OCI-LY7 (cell line): ENCODE results near the gene SLFN12L. TPM values are rescaled to one million over a fixed set of nuclear protein-coding genes. Genes with fewer than 3 reads are reported as not detected.
A peak's percentile ranks its signal among the peaks of the same experiment; 100 is the strongest.
"Not testable (repeated sequence)": the region's sequence is repeated elsewhere in the genome, so short reads cannot be mapped to it uniquely, and the experiment has no call there.

Experiments used
- BruUV-seq: library from RNA; stranded (reverse); fragments of 400-500 nt; replicated peaks from 2 replicates; lab custom pipeline; 2021; lab: Mats Ljungman, UMichigan
- CTCF ChIA-PET: fragments of 300-600 bp; sonication (Branson Sonifier 250); formaldehyde crosslinking; loops from one replicate; lab custom pipeline; 2022; ENCODE audit warnings: antibody characterized with exemption; ENCODE audit not compliant: unreplicated experiment; lab: Charles Lee
- POLR2A ChIA-PET: fragments of 300-600 bp; sonication (Branson Sonifier 250); formaldehyde crosslinking; loops from one replicate; lab custom pipeline; 2022; ENCODE audit warnings: antibody characterized with exemption; lab: Charles Lee
- DNase-seq: peaks from one replicate; pipeline ENCODE4 v3.0.0-alpha.2; 2015; ENCODE audit warnings: low spot score
- H2AFZ ChIP-seq: fragments of 200-600 bp; sonication (generic), shearing (Covaris generic); 2 replicates; pipeline ENCODE4 v1.6.1; 2014; ENCODE audit warnings: mild to moderate bottlenecking, antibody characterized with exemption, low read length, moderate library complexity
- H3K27ac ChIP-seq: fragments of 200-600 bp; sonication (generic); 2 replicates; pipeline ENCODE4 v1.5.1; 2014; ENCODE audit warnings: mixed run types, low read depth, mild to moderate bottlenecking, moderate library complexity, low read length, inconsistent platforms; ENCODE audit not compliant: poor library complexity, severe bottlenecking
- H3K36me3 ChIP-seq: fragments of 200-600 bp; sonication (generic); 2 replicates; pipeline ENCODE4 v1.6.1; 2014; ENCODE audit warnings: mild to moderate bottlenecking, antibody characterized with exemption, low read length, moderate library complexity, mixed read lengths; ENCODE audit not compliant: insufficient read depth
- H3K4me1 ChIP-seq: fragments of 200-600 bp; sonication (generic); 2 replicates; pipeline ENCODE4 v1.5.1; 2014; ENCODE audit warnings: mild to moderate bottlenecking, low read length; ENCODE audit not compliant: insufficient read depth, poor library complexity, severe bottlenecking
- H3K4me2 ChIP-seq: fragments of 200-600 bp; sonication (generic); 2 replicates; pipeline ENCODE4 v1.6.1; 2014; ENCODE audit warnings: mild to moderate bottlenecking, low read length
- H3K4me3 ChIP-seq: fragments of 200-600 bp; sonication (generic); 2 replicates; pipeline ENCODE4 v1.5.1; 2014; ENCODE audit warnings: mild to moderate bottlenecking, low read depth, low read length; ENCODE audit not compliant: poor library complexity, severe bottlenecking
- H3K79me2 ChIP-seq: fragments of 200-600 bp; sonication (generic); 2 replicates; pipeline ENCODE4 v1.6.1; 2016; ENCODE audit warnings: low read depth, mild to moderate bottlenecking, low read length, moderate library complexity, mixed read lengths; ENCODE audit not compliant: insufficient read depth
- H3K9me2 ChIP-seq: fragments of 200-600 bp; sonication (generic); 2 replicates; pipeline ENCODE4 v1.6.1; 2016; ENCODE audit warnings: mild to moderate bottlenecking, low read length, mixed read lengths; ENCODE audit not compliant: insufficient read depth
- H3K9me3 ChIP-seq: fragments of 200-600 bp; sonication (generic); 2 replicates; pipeline ENCODE4 v1.6.1; 2014; ENCODE audit warnings: mild to moderate bottlenecking, mixed run types, low read length, mixed read lengths
- H4K20me1 ChIP-seq: fragments of 200-600 bp; sonication (generic); 2 replicates; pipeline ENCODE4 v1.6.1; 2014; ENCODE audit warnings: mild to moderate bottlenecking, antibody characterized with exemption, low read length, moderate library complexity, mixed read lengths; ENCODE audit not compliant: insufficient read depth
- EZH2phosphoT487 ChIP-seq: fragments of 200-600 bp; sonication (generic); IDR thresholded peaks from 2 replicates; pipeline ENCODE4 v1.6.1; 2018; ENCODE audit warnings: low read depth, borderline replicate concordance, mild to moderate bottlenecking, mixed run types, antibody characterized with exemption, low read length, moderate library complexity, mixed read lengths
- intact Hi-C: fragments of 100-400 bp; cut with micrococcal nuclease; formaldehyde crosslinking; loops from one replicate; pipeline ENCODE4 v1.10.0; 2022; ENCODE audit not compliant: unreplicated experiment
- total RNA-seq, 2 experiments: library from RNA; depleted of rRNA in 1 of 2; stranded (reverse); fragments of >200 nt in 1 of 2; shearing (Covaris generic) in 1 of 2; gene quantifications; 2 replicates each; pipeline ENCODE4 v1.2.3, GENCODE V29; 2014 to 2022
- TF ChIP-seq, protein P1 (sequence below): fragments of 200-600 bp; sonication (generic); conservative IDR thresholded peaks from 2 replicates; pipeline ENCODE4 v1.5.1; 2014; ENCODE audit warnings: mild to moderate bottlenecking, antibody characterized with exemption, low read length, moderate library complexity, mixed read lengths

Gene SLFN12L
- total RNA-seq, 2 experiments from 2014 or later, result not detected

DNA sequence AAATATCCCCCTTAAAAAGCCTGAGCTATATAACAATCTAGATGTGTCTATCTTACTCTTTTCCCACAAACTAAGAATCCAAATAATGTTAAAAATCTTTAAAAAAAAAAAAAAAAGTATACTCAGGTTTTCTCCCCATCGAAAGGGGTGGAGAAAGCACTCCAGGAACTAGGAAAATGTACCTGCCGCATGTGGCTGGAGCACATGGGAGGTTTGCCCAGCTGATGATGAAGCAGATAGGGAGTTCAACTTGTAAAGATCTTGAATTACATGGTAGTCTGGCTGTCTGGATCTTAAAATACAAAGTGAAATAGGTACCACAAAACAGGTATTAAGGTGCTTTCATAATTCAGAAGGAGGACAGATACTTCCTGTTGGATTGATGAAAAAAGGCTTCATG lies 31.9 kb upstream of the SLFN12L start:
- H3K4me3 ChIP-seq, result peak overlapping the region; percentile 99
- peaks cover 22% of the 10 kb centered on the region for H3K36me3 ChIP-seq
- H3K79me2 ChIP-seq, result peaks cover 24% of the 10 kb centered on the region
- no peak overlapping the region for H3K27ac ChIP-seq
- peaks cover 25% of the 10 kb centered on the region for H3K4me1 ChIP-seq
- intact Hi-C loops, result no loop called here
- no peaks in the 10 kb centered on the region for H3K9me3 ChIP-seq
- no TSS peak for BruUV-seq
- TF ChIP-seq EZH2phosphoT487, result no peak
- TF ChIP-seq, protein P1, sequence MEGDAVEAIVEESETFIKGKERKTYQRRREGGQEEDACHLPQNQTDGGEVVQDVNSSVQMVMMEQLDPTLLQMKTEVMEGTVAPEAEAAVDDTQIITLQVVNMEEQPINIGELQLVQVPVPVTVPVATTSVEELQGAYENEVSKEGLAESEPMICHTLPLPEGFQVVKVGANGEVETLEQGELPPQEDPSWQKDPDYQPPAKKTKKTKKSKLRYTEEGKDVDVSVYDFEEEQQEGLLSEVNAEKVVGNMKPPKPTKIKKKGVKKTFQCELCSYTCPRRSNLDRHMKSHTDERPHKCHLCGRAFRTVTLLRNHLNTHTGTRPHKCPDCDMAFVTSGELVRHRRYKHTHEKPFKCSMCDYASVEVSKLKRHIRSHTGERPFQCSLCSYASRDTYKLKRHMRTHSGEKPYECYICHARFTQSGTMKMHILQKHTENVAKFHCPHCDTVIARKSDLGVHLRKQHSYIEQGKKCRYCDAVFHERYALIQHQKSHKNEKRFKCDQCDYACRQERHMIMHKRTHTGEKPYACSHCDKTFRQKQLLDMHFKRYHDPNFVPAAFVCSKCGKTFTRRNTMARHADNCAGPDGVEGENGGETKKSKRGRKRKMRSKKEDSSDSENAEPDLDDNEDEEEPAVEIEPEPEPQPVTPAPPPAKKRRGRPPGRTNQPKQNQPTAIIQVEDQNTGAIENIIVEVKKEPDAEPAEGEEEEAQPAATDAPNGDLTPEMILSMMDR, result no peak
- no peak overlapping the region for H2AFZ ChIP-seq
- H4K20me1 ChIP-seq, result no peaks in the 10 kb centered on the region
- CTCF ChIA-PET, result no interaction called here
- peak overlapping the region; percentile 100 for H3K4me2 ChIP-seq
- DNase-seq, result no peak
- POLR2A ChIA-PET, result interaction anchor here (3.3 kb wide), 1 partner anchor 9 kb away, joined by 28 read pairs; the partner anchor contains the start of gene PEX12
- no peaks in the 10 kb centered on the region for H3K9me2 ChIP-seq

DNA sequence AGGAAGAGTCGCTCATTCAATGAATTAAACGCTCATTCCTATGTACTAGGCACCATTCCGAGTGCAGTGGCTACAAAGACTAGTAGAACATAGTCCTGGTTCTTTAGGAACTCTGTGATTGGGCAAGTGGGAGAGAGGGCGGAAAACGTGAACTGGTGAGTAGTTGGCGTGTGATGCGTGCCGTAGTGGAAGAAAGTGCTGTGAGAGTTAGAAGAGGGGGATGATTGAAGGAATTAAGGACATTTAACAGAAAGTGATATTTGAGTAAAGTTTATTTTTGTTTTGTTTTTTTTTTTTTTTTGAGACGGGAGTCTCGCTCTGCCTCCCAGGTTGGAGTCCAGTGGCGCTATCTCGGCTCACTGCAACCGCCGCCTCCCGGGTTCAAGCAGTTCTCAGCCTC lies 31.1 kb upstream of the SLFN12L start:
- CTCF ChIA-PET, result no interaction called here
- H3K9me3 ChIP-seq, result no peaks in the 10 kb centered on the region
- peak overlapping the region; percentile 88 for H2AFZ ChIP-seq
- no peaks in the 10 kb centered on the region for H3K9me2 ChIP-seq
- no peak overlapping the region for H3K27ac ChIP-seq
- TF ChIP-seq EZH2phosphoT487, result no peak
- TF ChIP-seq, protein P1, result no peak
- BruUV-seq, result no TSS peak
- peak overlapping the region; percentile 99 for H3K4me3 ChIP-seq
- no peak for DNase-seq
- H4K20me1 ChIP-seq, result no peaks in the 10 kb centered on the region
- peaks cover 14% of the 10 kb centered on the region for H3K36me3 ChIP-seq
- peaks cover 24% of the 10 kb centered on the region for H3K79me2 ChIP-seq
- POLR2A ChIA-PET, result interaction anchor here (0.6 to 3.3 kb wide), 5 partner anchors 8 to 507 kb away, joined by 3 to 28 read pairs (median 7); partner anchors contain the start of genes AP2B1 and PEX12
- intact Hi-C loops, result no loop called here
- H3K4me2 ChIP-seq, result peak overlapping the region; percentile 100
- H3K4me1 ChIP-seq, result peaks cover 25% of the 10 kb centered on the region

DNA sequence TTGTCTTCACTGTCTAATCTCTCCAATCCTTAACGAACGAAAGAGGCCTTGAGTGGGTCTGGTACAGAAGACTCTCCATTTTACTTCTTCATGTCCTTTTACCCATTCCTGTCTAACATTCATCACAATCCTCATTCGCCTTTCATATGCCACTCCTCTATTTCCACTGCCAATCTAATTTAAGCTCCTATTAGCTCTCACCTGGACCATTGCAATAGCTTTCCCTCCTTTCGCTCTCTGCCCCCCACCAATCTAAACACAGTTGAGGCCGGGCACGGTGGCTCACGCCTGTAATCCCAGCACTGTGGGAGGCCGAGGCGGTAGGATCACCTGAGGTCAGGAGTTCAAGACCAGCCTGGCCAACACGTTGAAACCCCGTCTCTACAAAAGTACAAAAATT lies 29.5 kb upstream of the SLFN12L start:
- intact Hi-C loops, result no loop called here
- Histone ChIP-seq H3K27ac (no peak overlapping the region), H3K4me3 (peak overlapping the region; percentile 99), H3K9me3 (no peaks in the 10 kb centered on the region), H4K20me1 (no peaks in the 10 kb centered on the region), H2AFZ (no peak overlapping the region), H3K9me2 (no peaks in the 10 kb centered on the region), H3K36me3 (peaks cover 7% of the 10 kb centered on the region; the same call in 1 of the 2 replicates), H3K79me2 (peaks cover 23% of the 10 kb centered on the region), H3K4me1 (peaks cover 25% of the 10 kb centered on the region), H3K4me2 (peak overlapping the region; percentile 68)
- ChIA-PET POLR2A (interaction anchor here (1.1 to 3.3 kb wide), 3 partner anchors 12 to 20 kb away, joined by 4 to 28 read pairs (median 9); partner anchors contain the start of genes AP2B1 and PEX12), CTCF (no interaction called here)
- BruUV-seq, result no TSS peak
- no peak for TF ChIP-seq EZH2phosphoT487
- TF ChIP-seq, protein P1, result no peak
- DNase-seq, result no peak

DNA sequence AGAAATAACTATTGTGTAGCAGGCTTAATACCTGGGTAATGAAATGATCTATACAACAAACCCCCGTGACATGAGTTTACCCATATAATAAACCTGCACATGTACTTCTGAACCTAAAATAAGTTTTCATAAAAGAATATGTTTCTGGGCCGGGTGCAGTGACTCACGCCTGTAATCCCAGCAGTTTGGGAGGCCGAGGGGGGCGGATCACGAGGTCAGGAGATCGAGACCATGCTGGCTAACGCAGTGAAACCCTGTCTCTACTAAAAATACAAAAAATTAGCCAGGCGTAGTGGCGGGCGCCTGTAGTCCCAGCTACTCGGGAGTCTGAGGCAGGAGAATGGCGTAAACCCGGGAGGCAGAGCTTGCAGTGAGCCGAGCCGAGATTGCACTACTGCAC lies 25.7 kb upstream of the SLFN12L start:
- H4K20me1 ChIP-seq, H3K9me3 ChIP-seq, H3K79me2 ChIP-seq, H3K9me2 ChIP-seq, H3K4me2 ChIP-seq, H2AFZ ChIP-seq, H3K4me1 ChIP-seq, H3K4me3 ChIP-seq, CTCF ChIA-PET, H3K27ac ChIP-seq, BruUV-seq, DNase-seq, intact Hi-C loops, H3K36me3 ChIP-seq: not testable (repeated sequence)
- POLR2A ChIA-PET, result interaction anchor here (0.6 kb wide), 1 partner anchor 315 kb away, joined by 3 read pairs; no protein-coding TSS in a partner anchor
